Parathyroid adenoma (tissue), 2 donors: ENCODE data around the gene MAGI2.

Experiments
- H2AFZ ChIP-seq: fragments of 300-600 bp; sonication (generic); one replicate; pipeline ENCODE4 v1.7.0; 2017; ENCODE audit warnings: antibody characterized with exemption, mild to moderate bottlenecking
- H3K27ac ChIP-seq: fragments of 300-600 bp; sonication (generic); one replicate; pipeline ENCODE4 v1.7.0; 2017
- H3K27me3 ChIP-seq: fragments of 300-600 bp; sonication (generic); one replicate; pipeline ENCODE4 v1.7.0; 2017; ENCODE audit warnings: low read length; ENCODE audit not compliant: control insufficient read depth, insufficient read depth
- H3K36me3 ChIP-seq: fragments of 300-600 bp; sonication (generic); one replicate; pipeline ENCODE4 v1.7.0; 2017; ENCODE audit warnings: low read length; ENCODE audit not compliant: control insufficient read depth, insufficient read depth
- H3K4me1 ChIP-seq: fragments of 300-600 bp; sonication (generic); one replicate; pipeline ENCODE4 v1.7.0; 2017; ENCODE audit warnings: control low read depth
- H3K4me2 ChIP-seq: fragments of 300-600 bp; sonication (generic); one replicate; pipeline ENCODE4 v1.7.0; 2017; ENCODE audit warnings: low read length
- H3K4me3 ChIP-seq: fragments of 300-600 bp; sonication (generic); one replicate; pipeline ENCODE4 v1.7.0; 2017; ENCODE audit warnings: low read depth, low read length
- H3K79me2 ChIP-seq: fragments of 300-600 bp; sonication (generic); one replicate; pipeline ENCODE4 v1.7.0; 2017; ENCODE audit warnings: control low read depth
- H3K9ac ChIP-seq: fragments of 300-600 bp; sonication (generic); one replicate; pipeline ENCODE4 v1.7.0; 2017; ENCODE audit warnings: mild to moderate bottlenecking
- H3K9me3 ChIP-seq: fragments of 300-600 bp; sonication (generic); one replicate; pipeline ENCODE4 v1.7.0; 2017; ENCODE audit warnings: low read length; ENCODE audit not compliant: control insufficient read depth
- CTCF ChIP-seq: fragments of 300-600 bp; sonication (generic); IDR thresholded peaks from one replicate; pipeline ENCODE4 v1.7.0; 2017; ENCODE audit warnings: antibody characterized with exemption, mild to moderate bottlenecking
- donor health status: primary hyperparathyroidism.

The MAGI2 gene

DNA sequence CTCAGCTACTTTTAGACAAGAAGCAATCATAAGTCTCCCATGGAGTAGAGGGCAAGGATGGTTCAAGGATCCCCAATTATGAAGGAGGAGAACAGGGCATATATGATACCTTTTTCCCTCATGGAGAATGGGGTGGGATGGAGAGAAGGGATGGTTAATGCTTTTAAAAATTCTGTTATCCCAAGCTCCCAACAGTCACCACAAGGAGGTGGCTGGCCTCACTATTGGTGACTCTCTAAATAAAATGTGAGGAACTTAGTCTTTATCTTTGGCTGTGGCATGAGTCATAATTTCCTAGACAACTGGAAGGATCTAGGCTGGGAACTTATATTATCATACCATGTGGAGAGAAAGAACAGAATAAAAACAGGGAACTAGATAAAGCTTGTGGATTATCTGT is 1357.9 kb downstream of the MAGI2 start:
- no peaks in the 10 kb centered on the region for H3K79me2 ChIP-seq
- no peak overlapping the region for H3K27ac ChIP-seq
- H3K27me3 ChIP-seq, result no peaks in the 10 kb centered on the region
- no peaks in the 10 kb centered on the region for H3K9me3 ChIP-seq
- H2AFZ ChIP-seq, result no peak overlapping the region
- H3K4me2 ChIP-seq, result no peak overlapping the region
- no peak overlapping the region for H3K4me3 ChIP-seq
- no peaks in the 10 kb centered on the region for H3K36me3 ChIP-seq
- H3K4me1 ChIP-seq, result no peaks in the 10 kb centered on the region
- no peak overlapping the region for H3K9ac ChIP-seq
- TF ChIP-seq CTCF, result no peak

DNA sequence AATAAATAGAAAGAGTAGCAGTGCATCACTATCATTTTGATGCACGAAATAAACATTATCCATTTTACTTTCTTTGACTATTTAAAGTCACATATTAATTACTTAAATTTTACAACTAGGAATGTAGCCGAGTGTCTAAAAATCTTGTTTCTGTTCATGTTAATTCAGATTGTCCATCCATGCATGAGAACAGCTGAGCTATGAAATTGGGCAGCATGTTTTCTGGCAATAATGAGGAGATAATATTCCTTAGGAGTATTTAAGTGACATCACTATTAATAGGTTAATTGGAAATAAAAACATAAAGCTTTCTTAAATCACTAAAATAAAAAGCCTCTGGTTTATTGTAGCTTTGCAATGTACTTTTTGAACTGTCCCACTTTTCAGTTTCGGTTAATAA is 1361.1 kb downstream of the MAGI2 start:
- H3K4me3 ChIP-seq, result no peak overlapping the region
- no peaks in the 10 kb centered on the region for H3K27me3 ChIP-seq
- H3K4me1 ChIP-seq, result no peaks in the 10 kb centered on the region
- no peak overlapping the region for H3K4me2 ChIP-seq
- H3K79me2 ChIP-seq, result no peaks in the 10 kb centered on the region
- H3K36me3 ChIP-seq, result no peaks in the 10 kb centered on the region
- no peak overlapping the region for H2AFZ ChIP-seq
- TF ChIP-seq CTCF, result no peak
- H3K9me3 ChIP-seq, result no peaks in the 10 kb centered on the region
- no peak overlapping the region for H3K27ac ChIP-seq
- no peak overlapping the region for H3K9ac ChIP-seq

DNA sequence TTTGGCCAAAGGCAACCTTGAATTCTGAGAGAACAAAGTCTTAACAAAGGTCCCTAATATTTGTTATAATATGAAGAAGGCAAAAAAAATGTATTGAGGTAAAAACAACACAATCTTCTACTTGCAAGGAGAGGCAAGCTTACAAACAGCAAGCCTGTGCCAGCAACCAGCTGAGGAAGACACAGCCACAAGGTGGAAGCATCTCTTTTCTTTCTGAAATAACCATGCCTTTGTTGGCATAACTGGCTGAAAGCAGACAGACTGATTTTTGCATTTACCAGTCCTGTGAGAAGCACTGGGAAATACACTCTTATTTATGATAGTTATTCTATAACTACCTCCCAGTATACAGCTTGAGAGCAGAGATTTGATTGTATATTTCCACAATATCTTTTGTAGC is 1362.9 kb downstream of the MAGI2 start:
- Histone ChIP-seq H3K4me3 (no peak overlapping the region), H3K27me3 (no peaks in the 10 kb centered on the region), H3K27ac (no peak overlapping the region), H3K4me2 (no peak overlapping the region), H3K9me3 (no peaks in the 10 kb centered on the region), H2AFZ (no peak overlapping the region), H3K36me3 (no peaks in the 10 kb centered on the region), H3K4me1 (no peaks in the 10 kb centered on the region), H3K79me2 (no peaks in the 10 kb centered on the region), H3K9ac (no peak overlapping the region)
- no peak for TF ChIP-seq CTCF

GRCh38 chr7:78083476-78084120 is 1369.9 kb downstream of the MAGI2 start:
- no peak overlapping the region for H3K4me2 ChIP-seq
- no peaks in the 10 kb centered on the region for H3K27me3 ChIP-seq
- H3K9me3 ChIP-seq, result no peaks in the 10 kb centered on the region
- H3K4me1 ChIP-seq, result no peaks in the 10 kb centered on the region
- H3K36me3 ChIP-seq, result no peaks in the 10 kb centered on the region
- TF ChIP-seq CTCF, result no peak
- H3K79me2 ChIP-seq, result no peaks in the 10 kb centered on the region
- no peak overlapping the region for H3K4me3 ChIP-seq
- H3K9ac ChIP-seq, result no peak overlapping the region
- H2AFZ ChIP-seq, result no peak overlapping the region
- no peak overlapping the region for H3K27ac ChIP-seq

- Histone ChIP-seq H3K4me1 (no peaks in the 10 kb centered on the region), H3K9ac (no peak overlapping the region), H3K4me2 (no peak overlapping the region), H3K27me3 (no peaks in the 10 kb centered on the region), H3K36me3 (no peaks in the 10 kb centered on the region), H3K9me3 (no peaks in the 10 kb centered on the region), H2AFZ (no peak overlapping the region), H3K27ac (no peak overlapping the region), H3K79me2 (no peaks in the 10 kb centered on the region), H3K4me3 (no peak overlapping the region)
- no peak for TF ChIP-seq CTCF
Observed at GRCh38 chr7:78082556-78082955, 1370.9 kb downstream of the MAGI2 start.
